ENCODE results near the gene TMEM132C.

Gene TMEM132C

DNA sequence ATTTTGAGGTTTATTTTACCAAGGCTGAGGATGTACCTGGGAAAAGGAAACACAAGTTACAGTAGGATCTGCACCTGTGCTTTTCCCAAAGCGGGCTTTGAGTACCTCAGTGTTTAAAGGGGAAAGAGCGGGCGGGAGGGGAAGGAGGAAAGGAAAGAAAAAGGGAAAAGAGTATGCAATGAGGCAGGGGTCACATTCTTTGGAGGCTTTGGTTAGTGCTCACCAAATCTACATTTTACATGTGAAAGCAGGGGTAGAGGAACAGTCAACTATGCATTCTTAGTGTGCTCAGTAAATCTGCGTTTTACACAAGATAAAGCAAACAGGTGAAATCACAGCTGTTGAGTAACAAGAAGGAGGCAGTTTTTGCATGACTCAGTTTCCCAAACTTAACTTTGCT is 242.2 kb downstream of the TMEM132C start:
- DNase-seq: no peak

DNA sequence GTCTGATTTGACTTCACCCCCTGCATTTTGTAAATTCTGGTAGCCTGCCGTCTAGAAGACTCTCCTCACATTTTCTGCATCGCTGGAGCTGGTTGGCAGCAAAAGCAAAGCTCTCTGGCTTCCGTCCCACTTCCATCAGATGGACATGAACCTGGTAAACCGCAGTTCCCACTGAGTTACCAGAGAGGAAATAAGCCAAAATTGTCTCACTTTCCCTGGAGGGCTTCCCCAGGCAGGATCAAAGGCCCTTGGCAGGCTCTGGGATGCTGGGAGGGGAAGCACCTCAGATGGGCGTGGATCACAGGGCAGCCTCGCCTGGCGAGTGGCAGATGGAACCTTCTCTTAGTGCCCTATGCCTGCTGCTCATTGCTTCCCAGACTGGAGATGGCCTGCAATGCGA is 243.5 kb downstream of the TMEM132C start:
- no peak for DNase-seq

DNA sequence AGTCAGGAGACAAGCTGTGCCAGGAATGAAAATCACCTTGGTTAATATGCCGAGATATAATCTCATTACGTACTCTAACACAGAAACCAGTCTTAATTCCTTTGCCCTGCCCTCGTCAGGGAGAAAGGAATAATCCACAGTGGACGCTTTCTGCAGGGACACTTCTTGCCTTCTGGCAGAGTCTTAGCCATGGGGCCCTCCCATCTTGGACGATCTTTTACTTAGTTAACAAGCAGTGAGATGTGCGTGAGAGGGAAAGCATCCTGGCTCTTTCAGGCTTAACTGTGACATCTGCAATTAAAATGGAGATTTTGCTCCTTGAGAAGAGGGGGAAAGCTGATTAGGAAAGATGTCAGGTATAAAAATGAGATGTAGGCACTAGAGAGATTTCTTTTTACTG is 246.4 kb downstream of the TMEM132C start:
- DNase-seq: no peak

DNA sequence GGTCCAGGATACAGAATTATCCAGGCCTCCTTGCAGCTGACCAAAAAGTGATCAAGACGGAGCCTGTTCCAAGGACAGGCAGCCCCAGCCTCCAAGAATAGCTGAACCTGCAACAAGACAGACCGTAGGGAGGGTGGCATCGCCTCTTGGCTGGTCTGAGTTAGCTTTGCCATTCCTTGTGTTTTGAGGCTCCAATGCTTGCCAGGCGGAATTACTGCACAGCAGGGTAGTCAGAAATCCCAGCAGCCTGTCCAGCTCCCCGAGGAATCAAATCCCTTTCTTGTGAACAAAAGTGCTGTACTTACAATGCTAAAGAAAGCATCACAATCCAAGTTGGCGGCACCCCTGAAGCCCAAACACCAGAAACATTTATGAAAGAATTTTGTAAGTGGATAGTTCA is 246.9 kb downstream of the TMEM132C start:
- no peak for DNase-seq

DNA sequence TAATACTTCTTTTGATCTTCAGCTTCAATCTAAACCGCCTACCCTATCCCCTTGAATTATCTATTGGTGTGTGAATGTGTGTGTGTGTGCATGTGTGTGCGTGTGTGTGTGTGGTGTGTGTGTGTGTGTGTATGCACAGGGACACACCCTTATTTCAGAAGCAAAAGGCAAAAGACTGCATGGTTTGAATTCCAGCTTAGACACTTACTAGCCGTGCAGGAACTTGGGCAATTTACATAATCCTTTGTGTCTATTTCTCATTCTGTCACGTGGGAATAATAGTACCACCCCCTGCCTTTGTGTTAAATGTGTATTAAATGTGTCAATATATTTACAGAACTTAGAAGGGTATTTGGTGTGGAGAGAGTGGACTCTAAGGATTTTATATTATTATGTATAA is 251.7 kb downstream of the TMEM132C start:
- no peak for DNase-seq

DNA sequence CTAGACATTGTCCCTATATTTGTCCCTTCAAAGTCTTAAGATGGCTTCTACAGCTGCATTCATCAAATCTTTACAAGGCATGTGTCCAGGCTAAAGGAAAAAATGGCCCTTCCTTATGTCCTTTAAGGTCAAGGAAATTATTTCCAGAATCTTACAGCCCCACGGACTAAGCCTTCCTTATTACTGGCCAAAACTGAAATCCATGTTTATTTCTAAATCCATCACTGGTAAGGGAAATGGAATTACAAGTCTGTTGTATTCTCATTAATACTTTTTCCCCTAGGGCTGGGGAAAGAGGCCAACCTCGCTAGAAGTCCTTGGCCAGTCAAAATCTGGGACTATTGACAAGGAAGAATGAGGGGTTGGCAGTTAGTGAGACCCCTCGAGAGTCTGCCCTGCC is 252.5 kb downstream of the TMEM132C start:
- no peak for DNase-seq

DNA sequence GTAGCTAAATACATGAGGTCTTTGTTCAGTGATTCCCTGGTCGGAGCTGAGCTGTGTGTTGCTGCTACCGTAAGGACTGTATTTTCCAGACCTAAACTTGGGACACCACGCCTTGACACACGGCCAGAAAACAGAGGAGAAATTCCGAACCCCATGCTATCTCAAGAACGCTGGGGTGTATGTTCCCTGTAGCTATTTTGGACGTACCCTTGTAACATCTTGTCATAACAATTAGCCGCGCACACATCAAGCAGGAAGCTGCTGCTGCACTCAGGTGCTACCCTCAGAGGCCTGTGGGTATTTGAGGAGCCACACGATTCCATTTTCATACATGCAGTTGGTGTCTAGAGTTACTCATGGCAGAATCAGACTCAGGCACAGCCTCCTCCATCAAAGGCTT is 255.0 kb downstream of the TMEM132C start:
- DNase-seq: no peak

DNA sequence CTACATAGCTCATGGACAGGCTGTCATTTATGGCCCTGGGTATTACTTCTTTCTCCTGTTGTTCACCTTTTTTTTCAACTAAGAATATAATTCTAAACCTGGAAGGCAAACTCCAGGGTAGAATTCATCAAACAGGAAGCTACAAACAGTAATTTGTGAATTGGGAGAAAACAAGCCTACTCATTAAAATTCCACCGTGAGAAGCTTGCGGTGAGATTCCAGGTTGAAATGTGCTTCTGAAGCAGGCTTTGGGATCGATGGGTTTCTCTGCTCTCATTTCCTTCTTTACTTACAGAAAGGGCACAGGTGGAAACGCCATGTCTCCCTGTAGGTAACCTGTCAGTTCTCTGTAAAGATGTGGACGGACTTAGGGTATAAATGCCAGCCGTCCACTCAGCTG is 257.5 kb downstream of the TMEM132C start:
- no peak for DNase-seq

DNA sequence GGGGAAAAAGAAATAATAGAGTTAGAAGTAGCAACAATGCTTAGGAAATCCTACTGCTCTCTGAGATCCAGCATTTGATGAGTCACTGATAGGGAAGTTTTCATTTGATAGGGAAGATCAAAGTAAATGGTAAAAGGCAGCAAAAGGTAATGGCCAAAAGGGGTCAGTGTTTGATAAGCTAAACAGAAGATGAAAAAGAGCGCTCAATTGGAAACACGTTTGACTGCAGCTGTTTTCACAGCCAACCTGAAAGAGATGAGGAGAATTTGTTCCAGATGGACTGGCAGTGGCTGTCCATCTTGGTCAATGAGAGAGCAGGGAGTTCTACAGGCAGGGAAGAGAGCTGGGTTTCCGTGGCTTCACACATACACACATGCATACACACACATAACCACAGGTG is 264.2 kb downstream of the TMEM132C start:
- no peak for DNase-seq

DNA sequence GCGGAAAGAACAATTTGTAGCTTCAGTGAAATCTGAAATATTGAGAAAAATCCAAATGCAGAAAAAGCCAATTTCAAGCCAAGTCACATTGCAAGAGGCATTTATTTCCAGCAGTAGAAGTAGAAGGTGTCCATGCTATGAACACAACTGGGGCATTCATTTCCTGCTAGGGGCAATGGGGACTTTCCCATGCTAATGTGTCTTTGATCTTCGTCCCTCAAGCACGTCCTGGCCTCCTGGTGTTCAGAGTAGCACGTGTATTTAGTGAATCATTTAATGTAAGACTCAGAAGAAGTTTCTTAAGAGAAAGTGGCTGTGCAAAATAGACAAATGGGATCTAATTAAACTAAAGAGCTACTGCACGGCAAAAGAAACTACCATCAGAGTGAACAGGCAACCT is 267.9 kb downstream of the TMEM132C start:
- DNase-seq: peak; percentile 8

DNA sequence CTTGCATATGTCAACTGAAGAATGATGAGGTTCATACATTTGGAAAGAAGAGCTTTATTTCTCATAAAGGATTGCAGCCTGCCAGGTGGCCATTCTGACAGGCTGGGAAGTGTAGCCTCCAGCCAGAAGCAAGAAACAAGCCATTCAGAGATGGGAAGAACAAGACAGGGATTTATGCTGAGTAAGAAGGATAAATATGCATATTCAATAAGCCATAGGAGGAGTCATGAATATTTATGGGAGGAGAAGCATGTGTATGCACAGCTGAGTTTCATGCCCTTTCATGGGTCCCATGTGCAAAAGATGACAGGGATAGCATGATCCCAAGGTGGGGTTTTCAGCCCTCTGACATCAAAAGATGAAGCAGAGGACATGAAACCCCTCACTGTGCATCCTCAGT is 269.8 kb downstream of the TMEM132C start:
- DNase-seq: no peak

DNA sequence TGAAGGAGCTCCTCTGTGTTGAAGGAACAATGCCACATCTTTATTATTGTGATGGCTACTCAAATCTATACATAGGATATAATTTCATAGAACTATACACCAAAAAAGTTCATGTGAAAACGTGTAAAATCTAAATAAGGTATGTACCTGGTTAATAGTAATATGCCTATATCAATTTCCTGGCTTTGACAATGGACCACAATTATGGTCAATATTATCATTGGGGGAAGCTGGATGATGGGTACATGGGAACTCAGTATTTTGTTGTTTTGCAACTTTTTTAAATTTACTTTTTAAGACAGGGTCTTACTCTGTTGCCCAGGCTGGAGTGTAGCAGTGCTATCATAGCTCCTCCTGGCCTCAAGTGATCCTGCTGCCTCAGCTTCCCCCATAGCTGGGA is 270.7 kb downstream of the TMEM132C start:
- no peak for DNase-seq

DNA sequence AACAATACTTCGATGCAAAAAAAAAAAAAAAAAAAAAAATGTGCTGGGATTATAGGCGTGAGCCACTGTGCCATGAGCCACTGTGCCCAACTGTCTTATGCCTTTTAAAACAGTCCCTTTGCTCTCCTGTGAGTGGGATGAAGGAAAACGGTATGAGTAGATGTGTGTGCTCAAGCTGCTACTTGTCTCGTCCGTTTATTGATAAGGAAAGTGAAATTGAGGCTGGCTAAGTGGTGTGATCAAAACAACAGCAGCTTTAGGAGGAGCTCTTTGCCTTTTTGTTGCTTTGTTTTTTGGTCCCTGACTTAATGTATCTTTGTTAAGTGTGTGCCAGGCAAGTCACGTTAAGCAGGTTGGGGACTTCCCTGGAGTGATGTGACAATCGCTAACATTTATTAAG is 275.9 kb downstream of the TMEM132C start:
- peak; percentile 3 for DNase-seq

DNA sequence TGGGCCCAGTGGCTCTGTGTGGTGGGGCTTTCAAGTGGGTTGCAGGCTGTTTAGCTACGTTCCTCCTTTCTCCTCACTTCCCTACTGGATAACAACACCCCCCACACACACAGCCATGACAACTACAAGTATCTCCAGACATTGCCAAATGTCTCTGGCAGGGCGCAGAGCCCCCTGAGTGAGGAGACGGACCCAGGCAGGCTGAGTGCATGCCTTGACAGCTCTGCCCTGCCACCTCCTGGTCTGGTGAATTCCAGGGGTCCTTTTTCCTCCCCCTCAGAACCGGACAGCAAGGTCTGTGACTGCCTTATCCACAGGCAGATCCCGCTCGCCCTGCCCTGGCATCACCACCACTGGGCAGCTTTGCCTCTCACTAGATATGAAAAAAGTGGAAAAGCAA is 276.5 kb downstream of the TMEM132C start:
- no peak for DNase-seq

DNA sequence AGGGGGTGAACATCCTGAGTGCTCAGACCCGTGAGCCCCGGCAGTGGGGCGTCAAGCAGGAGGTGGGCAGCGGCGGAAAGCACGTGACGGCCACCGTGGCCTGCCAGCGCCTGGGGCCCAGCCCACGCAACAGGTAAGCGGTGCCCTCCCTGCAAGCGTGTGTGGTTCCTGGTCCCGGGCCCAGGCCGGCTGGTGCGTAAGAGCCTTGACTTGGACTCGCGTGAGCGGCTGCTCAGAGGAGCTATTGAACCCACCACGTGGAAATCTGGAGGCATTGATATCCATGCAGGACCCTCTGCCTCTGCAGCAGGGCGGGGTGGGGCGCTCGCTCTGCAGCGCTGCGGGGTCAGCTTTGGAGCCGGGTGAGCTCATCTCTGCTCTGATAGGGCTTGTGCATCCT is 277.0 kb downstream of the TMEM132C start:
- DNase-seq: no peak

DNA sequence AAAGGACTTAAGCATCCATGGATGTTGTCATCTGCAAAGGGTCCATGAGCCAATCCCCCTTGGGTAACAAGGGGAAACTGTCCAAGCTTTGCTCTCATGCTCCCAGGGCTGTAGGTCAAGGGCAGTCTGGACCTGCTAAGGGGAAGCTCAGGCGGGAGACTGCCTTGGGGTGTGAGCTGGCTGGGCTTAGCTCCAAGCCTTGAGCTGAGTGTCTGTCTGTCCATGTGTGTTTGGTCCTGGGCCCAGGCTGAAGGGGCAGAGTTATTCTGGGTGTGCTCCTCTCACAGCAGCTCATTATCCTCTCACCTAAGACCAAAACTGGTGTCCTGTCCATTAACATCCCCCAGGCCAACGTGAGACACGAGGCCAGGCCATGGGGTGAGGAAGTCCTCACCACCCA is 282.0 kb downstream of the TMEM132C start:
- no peak for DNase-seq

DNA sequence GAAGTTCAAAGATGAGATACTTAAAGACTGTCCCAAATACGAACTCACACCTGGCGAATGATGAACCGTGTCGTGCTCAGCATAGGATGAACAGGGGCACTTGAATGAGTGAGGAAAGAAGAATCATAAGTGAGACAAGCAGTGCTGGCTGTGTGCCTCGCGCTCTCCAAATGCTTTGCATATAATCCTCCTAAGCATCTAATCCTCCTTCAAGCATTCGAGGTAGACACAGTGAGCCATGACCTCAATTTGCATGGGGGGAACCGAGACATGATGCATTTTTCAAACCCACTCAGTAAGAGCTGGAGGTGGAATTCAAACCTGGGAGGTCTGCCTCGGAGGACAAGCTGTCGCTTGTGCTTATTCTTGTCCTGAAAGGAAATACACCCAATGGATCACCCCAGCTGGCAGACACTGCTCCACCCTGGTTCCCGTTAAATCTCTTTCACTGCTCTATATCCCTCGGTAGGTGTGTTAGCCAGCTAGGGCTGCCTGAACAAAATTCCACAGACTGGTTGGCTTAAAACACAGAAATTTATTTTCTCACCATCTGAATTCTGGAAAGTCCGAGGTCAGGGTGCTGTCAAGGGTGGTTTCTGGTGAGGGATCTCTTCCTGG is 282.7 kb downstream of the TMEM132C start:
- no peak for DNase-seq

DNA sequence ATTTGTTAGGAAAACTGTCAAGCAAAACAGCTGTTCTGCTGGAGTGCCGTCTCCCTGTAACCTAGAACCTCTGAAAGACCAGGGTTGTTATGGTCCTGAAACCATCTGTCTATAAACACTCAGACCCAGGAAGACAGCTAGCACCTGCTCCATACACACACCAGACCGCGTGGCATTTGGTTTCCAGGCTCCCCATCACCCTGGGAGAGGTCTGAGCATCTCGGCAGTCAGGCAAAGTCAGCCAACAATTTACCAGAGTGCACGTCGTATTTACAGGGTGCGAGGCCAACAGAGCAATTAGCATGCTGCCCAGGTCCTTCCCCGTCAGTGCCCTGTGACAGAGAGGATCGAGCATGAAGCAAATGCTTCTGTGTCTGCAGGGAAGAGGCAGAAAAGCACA is 284.3 kb downstream of the TMEM132C start:
- DNase-seq: no peak

DNA sequence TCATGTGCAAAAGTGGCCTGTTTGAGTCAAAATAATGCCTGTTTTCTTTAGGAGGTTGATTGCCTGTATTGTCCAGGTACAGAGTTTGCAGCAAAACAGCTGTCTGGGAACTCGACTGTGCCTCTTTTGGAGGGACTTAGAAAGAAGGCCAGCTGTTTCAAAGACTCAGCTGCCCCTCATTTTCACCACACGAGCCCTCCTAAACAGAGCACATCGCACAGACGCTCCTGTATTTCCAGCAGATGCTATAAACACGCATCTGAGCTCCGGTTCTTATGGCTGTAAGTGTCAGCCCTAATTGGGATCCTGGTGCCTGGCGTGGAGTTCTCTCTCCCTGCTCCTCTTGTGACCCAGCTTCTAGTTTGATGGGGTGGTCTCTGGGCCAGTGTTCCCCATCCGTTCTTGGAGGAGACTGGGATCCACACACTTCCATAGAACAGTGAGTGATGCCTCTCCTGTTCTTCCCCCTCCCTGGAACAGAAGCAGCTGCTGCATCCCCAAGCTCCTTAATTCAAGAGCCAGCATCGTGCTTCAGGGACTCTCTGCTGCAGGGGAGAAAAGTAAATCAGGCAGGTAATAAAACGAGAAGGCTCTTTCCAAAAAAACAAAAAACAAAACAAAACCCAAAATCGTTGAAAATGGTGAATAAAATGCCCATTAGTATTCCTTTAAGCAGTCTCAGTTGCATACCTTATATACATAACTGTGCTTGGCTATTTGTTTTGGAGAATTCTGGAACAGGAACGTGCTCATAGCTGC is 287.8 kb downstream of the TMEM132C start:
- DNase-seq: no peak

DNA sequence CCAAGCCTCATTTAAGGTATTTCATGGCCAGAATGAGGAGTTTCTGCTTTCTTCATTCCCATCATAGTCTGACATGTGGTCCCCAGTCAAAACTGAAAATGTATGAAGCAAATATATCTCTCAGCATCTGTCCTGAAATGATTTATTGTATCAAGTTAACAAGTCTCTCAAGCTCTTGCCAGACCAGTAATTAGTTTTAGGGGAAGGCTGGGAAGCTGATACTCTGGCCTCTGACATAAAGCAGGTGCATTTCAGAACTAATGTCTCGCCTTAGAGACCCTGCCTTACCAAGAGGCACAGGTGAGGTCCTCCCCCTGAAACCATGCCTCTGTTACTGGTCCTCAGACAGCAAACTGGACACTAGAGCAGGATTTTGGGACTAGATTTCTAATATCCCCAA is 290.3 kb downstream of the TMEM132C start:
- DNase-seq: no peak

DNA sequence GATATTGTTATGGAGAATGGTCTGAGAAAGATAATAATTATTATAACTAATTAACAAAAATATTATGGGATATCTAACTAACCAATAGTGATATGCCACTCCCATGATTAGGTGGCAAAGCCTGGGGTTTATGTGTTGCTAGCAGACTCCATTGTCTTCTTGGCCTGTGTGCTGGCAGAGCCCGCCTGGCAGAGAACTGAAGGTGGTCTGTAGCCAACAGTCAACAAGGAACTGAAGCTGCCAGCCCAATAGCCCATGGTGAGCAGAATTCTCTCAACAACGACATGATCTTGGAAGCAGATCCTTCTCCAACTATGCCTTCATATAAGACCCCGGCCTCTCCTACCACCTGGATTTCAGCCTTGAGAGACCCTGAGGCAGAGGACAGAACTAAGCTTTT is 298.0 kb downstream of the TMEM132C start:
- no peak for DNase-seq

DNA sequence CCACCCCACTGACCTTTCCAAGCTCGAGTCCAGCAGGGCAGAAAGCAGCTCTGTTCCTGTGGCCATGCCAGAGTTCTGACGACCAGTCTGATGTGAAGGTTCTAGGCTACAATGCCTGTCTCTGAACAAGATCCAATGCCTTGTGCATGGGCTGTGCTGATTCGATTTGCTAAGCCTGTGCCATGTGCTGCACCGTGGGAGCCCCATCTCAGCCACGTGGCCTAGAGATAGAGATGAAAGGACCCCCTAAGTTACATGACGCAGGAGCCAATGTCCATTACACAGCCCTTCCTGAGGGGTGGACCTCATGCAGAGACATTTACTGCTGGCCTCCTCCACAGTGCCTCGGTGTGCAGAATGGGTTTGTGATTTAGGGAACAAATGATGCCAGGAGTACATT is 300.8 kb downstream of the TMEM132C start:
- DNase-seq: no peak

DNA sequence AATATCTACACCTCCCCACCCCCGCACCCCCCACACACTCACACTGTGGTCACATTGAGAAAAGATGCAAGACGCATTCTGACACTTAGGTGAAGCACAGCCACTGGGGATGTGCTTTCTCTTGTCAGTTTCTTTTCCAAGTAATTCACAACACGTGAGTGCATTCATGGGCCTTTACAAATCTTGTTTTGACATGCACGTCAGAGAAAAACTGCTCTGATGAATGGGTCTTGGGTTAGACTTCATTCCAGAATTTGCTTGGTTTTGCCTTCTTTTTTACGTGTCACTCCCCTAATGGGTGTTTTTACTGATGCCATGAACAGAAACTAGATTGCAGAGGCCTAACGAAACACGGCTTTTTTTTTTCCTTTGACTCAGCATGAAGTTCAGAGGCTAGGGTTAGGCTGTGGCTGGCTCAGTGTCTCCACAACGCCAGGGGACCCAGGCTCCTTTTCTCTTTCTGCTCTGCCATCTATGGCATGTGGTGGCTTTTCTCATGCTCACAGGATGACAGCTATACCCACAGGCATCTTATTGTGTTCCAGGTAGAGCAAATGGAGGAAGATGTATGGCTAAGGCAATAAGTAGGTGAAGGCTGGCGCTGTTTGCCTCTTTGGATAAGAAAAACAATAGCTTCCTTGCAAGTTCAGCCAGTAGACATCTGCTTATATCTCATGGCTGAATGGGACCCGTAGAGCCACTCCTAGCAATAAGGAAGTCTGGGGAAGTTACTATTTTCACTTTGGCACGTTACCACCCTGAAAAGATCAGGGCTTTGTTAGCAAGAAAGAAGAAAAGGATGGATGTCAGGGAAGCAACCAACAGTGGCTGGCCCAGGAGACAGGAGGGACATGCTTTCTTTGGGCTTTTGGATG is 303.5 kb downstream of the TMEM132C start:
- peak; percentile 35 for DNase-seq

Data from CD4-positive, alpha-beta T cell treated with Interleukin-4 for 4 hours (primary cell).